Mucosa of descending colon (tissue), 3 donors: ENCODE data around the gene ZMIZ1. TPM values are rescaled to one million over a fixed set of nuclear protein-coding genes. Genes with fewer than 3 reads are reported as not detected.

ENCODE experiments used
- ATAC-seq: fragments of 200-7000 bp; cut with Tn5 transposase; one replicate; pipeline ENCODE4 v1.9.1; 2020; ENCODE audit warnings: mild to moderate bottlenecking, moderate library complexity
- DNase-seq, 3 donors: peaks; one replicate each; pipeline ENCODE4 v3.0.0-alpha.2; 2020
- H3K36me3 ChIP-seq: fragments of 200-600 bp; one replicate; pipeline ENCODE4 v1.8.0; 2021; ENCODE audit warnings: low read depth, mild to moderate bottlenecking
- H3K4me1 ChIP-seq: fragments of 200-600 bp; one replicate; pipeline ENCODE4 v1.8.0; 2021; ENCODE audit warnings: low read depth, mild to moderate bottlenecking
- H3K4me3 ChIP-seq: fragments of 200-600 bp; one replicate; pipeline ENCODE4 v1.8.0; 2021; ENCODE audit warnings: mild to moderate bottlenecking
- H3K9me3 ChIP-seq: fragments of 200-600 bp; one replicate; pipeline ENCODE4 v1.8.0; 2021; ENCODE audit warnings: mild to moderate bottlenecking
- intact Hi-C, 2 donors: fragments of 100-400 bp; cut with DNase I in 1 of 2; cut with micrococcal nuclease in 1 of 2; formaldehyde crosslinking; loops; one replicate each; pipeline versions ENCODE4 v1.11.0 to v1.11.1; 2022; cut with DNase I, micrococcal nuclease
- total RNA-seq, 3 donors: library from RNA; stranded (reverse); fragmentation: NEBNext Ultra II Directional in 2 of 3; extraction: Animal tissue kit (Norgen Biotek cat#: 25700) in 2 of 3; gene quantifications; one replicate each; pipeline versions ENCODE4 v1.2.1 to v1.2.4, GENCODE V29; 2021 to 2023
- TF ChIP-seq, protein P1 (sequence below): fragments of 200-600 bp; IDR thresholded peaks from one replicate; pipeline ENCODE4 v1.8.0; 2022; ENCODE audit warnings: antibody characterized with exemption, mild to moderate bottlenecking
- donor health status: DM: no; HTN: no; CAD: no; lungs with moderate emphysema.
- donor health status: DM: no; HTN: no; CAD: no.
- donor health status: DM: no; HTN: yes; CAD: no.

ZMIZ1 gene
- total RNA-seq, 3 donors from 2014 or later, result 61.4 to 103 (median 89.1) TPM

DNA sequence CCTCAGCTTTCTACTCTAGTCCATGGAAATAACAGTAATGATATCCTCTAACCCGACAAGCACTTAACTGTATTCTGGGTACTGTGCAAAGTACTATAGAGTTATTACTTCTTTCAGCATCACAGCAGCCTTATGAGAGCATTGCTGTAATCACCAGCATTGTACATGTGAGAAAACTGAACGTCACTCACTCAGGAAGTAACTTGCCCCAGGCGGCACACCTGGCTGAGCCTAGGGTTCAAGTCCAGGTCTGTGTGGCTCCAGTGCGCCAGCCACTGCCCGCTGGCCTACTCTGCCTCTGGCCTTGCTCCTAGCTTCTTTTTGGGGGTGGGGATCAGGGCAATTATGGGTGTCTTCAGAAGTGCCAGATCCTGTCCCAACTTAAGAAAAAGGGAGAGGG lies 50.5 kb downstream of the ZMIZ1 start:
- ATAC-seq (no peak), DNase-seq (no peak)
- intact Hi-C loops, result no loop called here
- H3K4me1 ChIP-seq, result peaks cover 16% of the 10 kb centered on the region
- H3K9me3 ChIP-seq, result no peaks in the 10 kb centered on the region
- TF ChIP-seq, protein P1, sequence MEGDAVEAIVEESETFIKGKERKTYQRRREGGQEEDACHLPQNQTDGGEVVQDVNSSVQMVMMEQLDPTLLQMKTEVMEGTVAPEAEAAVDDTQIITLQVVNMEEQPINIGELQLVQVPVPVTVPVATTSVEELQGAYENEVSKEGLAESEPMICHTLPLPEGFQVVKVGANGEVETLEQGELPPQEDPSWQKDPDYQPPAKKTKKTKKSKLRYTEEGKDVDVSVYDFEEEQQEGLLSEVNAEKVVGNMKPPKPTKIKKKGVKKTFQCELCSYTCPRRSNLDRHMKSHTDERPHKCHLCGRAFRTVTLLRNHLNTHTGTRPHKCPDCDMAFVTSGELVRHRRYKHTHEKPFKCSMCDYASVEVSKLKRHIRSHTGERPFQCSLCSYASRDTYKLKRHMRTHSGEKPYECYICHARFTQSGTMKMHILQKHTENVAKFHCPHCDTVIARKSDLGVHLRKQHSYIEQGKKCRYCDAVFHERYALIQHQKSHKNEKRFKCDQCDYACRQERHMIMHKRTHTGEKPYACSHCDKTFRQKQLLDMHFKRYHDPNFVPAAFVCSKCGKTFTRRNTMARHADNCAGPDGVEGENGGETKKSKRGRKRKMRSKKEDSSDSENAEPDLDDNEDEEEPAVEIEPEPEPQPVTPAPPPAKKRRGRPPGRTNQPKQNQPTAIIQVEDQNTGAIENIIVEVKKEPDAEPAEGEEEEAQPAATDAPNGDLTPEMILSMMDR, result no peak
- H3K36me3 ChIP-seq, result no peaks in the 10 kb centered on the region
- no peak overlapping the region for H3K4me3 ChIP-seq

- intact Hi-C loops, result no loop called here
- DNase-seq (no peak), ATAC-seq (no peak)
- Histone ChIP-seq H3K36me3 (no peaks in the 10 kb centered on the region), H3K4me1 (peaks cover 8% of the 10 kb centered on the region), H3K4me3 (no peak overlapping the region), H3K9me3 (no peaks in the 10 kb centered on the region)
- TF ChIP-seq, protein P1, result no peak
Observed at GRCh38 chr10:79123547-79123963, 54.8 kb downstream of the ZMIZ1 start.

- Histone ChIP-seq H3K4me1 (peaks cover 13% of the 10 kb centered on the region), H3K4me3 (no peak overlapping the region), H3K36me3 (no peaks in the 10 kb centered on the region), H3K9me3 (no peaks in the 10 kb centered on the region)
- TF ChIP-seq, protein P1, result no peak
- DNase-seq (no peak), ATAC-seq (no peak)
- intact Hi-C loops, result no loop called here
Observed at GRCh38 chr10:79124066-79124465, 55.3 kb downstream of the ZMIZ1 start.

DNA sequence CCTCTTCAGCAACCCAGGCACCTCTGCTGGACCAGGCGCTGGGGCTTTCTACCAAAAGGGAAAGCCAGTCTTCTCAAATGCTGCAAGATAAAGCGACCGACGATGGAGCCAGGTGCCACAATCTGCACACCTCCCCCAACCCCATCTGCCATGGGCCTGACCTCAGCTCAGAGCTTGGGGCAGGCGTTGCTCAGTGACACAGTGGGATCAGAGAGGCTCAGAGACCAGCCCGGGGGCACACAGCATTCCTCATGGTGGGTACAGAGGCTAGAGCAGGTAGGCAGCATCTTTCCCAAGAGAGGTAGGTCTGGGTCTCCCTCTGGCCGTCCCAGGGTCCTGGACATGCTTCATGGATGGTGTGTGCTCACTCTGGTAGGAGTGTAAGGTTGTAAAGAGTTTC lies 56.3 kb downstream of the ZMIZ1 start:
- TF ChIP-seq, protein P1, result no peak
- DNase-seq (no peak), ATAC-seq (no peak)
- intact Hi-C loops, result no loop called here
- H3K4me3 ChIP-seq, result no peak overlapping the region
- peaks cover 18% of the 10 kb centered on the region for H3K4me1 ChIP-seq
- no peaks in the 10 kb centered on the region for H3K9me3 ChIP-seq
- no peaks in the 10 kb centered on the region for H3K36me3 ChIP-seq

- TF ChIP-seq, protein P1, result no peak
- Histone ChIP-seq H3K36me3 (no peaks in the 10 kb centered on the region), H3K4me1 (peaks cover 18% of the 10 kb centered on the region), H3K4me3 (no peak overlapping the region), H3K9me3 (no peaks in the 10 kb centered on the region)
- intact Hi-C loops, result no loop called here
- DNase-seq (no peak), ATAC-seq (no peak)
Observed at GRCh38 chr10:79126351-79127080, 57.8 kb downstream of the ZMIZ1 start.
